B cell (primary cell): ENCODE measurements around the gene KIAA0753.

Source experiments
- CTCF ChIP-seq: fragments of 200-600 bp; IDR thresholded peaks from one replicate; pipeline ENCODE4 v1.8.0; 2022; ENCODE audit warnings: antibody characterized with exemption, mild to moderate bottlenecking
- EZH2 ChIP-seq: IDR thresholded peaks from 2 replicates; pipeline ENCODE4 v1.6.1; 2012; ENCODE audit warnings: borderline replicate concordance, low read depth, mild to moderate bottlenecking, moderate library complexity, low read length; ENCODE audit not compliant: insufficient read depth, poor library complexity, severe bottlenecking

- no peak for TF ChIP-seq CTCF
- no peak for TF ChIP-seq EZH2
These were observed 2.2 kb downstream of the KIAA0753 start for GRCh38 chr17:6638046-6638908.
